ENCODE results near the gene SYT5. TPM values are rescaled to one million over a fixed set of nuclear protein-coding genes. Genes with fewer than 3 reads are reported as not detected.

Gene SYT5
- total and polyA plus RNA-seq, 2 of the 8 experiments (the other 6 are each of a cell fraction or from before 2014, with no cell fraction given): 0.35 to 0.67 TPM

- Histone ChIP-seq H2BK12ac (ENCODE audit: low read depth, low read length) (no peak overlapping the region), H3K56ac (replicated peaks; ENCODE audit: insufficient read length, low read depth, low read length) (no peak overlapping the region), H2BK5ac (ENCODE audit: low read depth, low read length) (no peak overlapping the region), H4K91ac (replicated peaks; ENCODE audit: insufficient read length, low read length) (no peak overlapping the region), H4K20me1 (replicated peaks in 1 of 2; ENCODE audit: control insufficient read depth in 1 of 2, insufficient read depth in 2 of 2, low read length in 2 of 2) (no peaks in the 10 kb centered on the region), H3K79me1 (ENCODE audit: low read depth, low read length) (no peaks in the 10 kb centered on the region), H3K4me1 (replicated peaks in 1 of 4; ENCODE audit: control insufficient read depth in 3 of 4, insufficient read depth in 4 of 4, low read length in 3 of 4) (no peaks in the 10 kb centered on the region; a peak in 2 of 7 replicates), H2BK120ac (replicated peaks; ENCODE audit: low read depth, low read length) (no peak overlapping the region), H3K23ac (ENCODE audit: insufficient read length) (no peak overlapping the region), H3K27me3 (replicated peaks in 1 of 4; ENCODE audit: control insufficient read depth in 3 of 4, extremely low read depth in 1 of 4, insufficient read depth in 3 of 4, low read length in 3 of 4) (no peaks in the 10 kb centered on the region), H3K4ac (replicated peaks; ENCODE audit: insufficient read length, low read depth, low read length) (no peak overlapping the region), H2BK20ac (ENCODE audit: low read length) (no peak overlapping the region), H2AFZ (ENCODE audit: low read length) (no peak overlapping the region), H3K9me3 (ENCODE audit: insufficient read depth in 2 of 2, low read depth in 1 of 2, low read length in 1 of 2) (no peaks in the 10 kb centered on the region), H3K4me3 (ENCODE audit: extremely low read depth in 1 of 4, insufficient read depth in 2 of 4, low read depth in 3 of 4, low read length in 4 of 4) (no peak overlapping the region), H3K36me3 (ENCODE audit: control insufficient read depth in 2 of 4, insufficient read depth in 4 of 4, low read length in 3 of 4) (peaks cover 0 to 21% (median 4%) of the 10 kb centered on the region in 4 experiments; a peak in 4 of 8 replicates), H3K23me2 (ENCODE audit: low read depth, low read length) (no peaks in the 10 kb centered on the region), H3K4me2 (ENCODE audit: insufficient read depth in 1 of 2, low read depth in 2 of 2, low read length in 2 of 2) (no peak overlapping the region), H2AK5ac (ENCODE audit: low read depth, low read length) (no peak overlapping the region), H3K9ac (replicated peaks in 1 of 4; ENCODE audit: extremely low read depth in 1 of 4, low read depth in 3 of 4, low read length in 3 of 4) (no peak overlapping the region), H3K27ac (ENCODE audit: low read depth, low read length) (no peak overlapping the region), H2BK15ac (ENCODE audit: low read length) (no peak overlapping the region), H4K8ac (ENCODE audit: extremely low read depth, insufficient read depth, low read length) (no peak overlapping the region), H3K18ac (ENCODE audit: extremely low read depth, low read length) (no peak overlapping the region), H3K79me2 (ENCODE audit: control insufficient read depth in 1 of 2, insufficient read depth in 2 of 2, low read length in 2 of 2) (no peaks in the 10 kb centered on the region), H3K14ac (ENCODE audit: insufficient read length) (no peak overlapping the region), H4K5ac (ENCODE audit: insufficient read length, low read depth, low read length) (no peak overlapping the region)
- DNase-seq (ENCODE audit: low read depth in 1 of 2, low spot score in 2 of 2) (no peak), FAIRE-seq (no peak)
- WGBS, 2 experiments (ENCODE audit: extremely low coverage in 1 of 2, insufficient coverage in 1 of 2, insufficient read length in 1 of 2, insufficient replicate concordance in 2 of 2, low coverage in 1 of 2, low lambda C conversion rate in 2 of 2, missing lambda C conversion rate in 1 of 2): 85% methylated on average over 7 of the region's 9 CpGs; no CpG with 5 or more reads in 1 of the 2 experiments
- ChIA-PET POLR2A (ENCODE audit: partially characterized antibody) (no interaction called here), CTCF (ENCODE audit: partially characterized antibody) (no interaction called here)
- TF ChIP-seq BRCA1 (IDR thresholded peaks at IDR 0.05; ENCODE audit: low read depth, low read length) (no peak), HDAC2 (IDR thresholded peaks at IDR 0.05; ENCODE audit: borderline replicate concordance in 1 of 2, low read depth in 2 of 2, low read length in 2 of 2) (no peak), RNF2 (IDR thresholded peaks at IDR 0.05; ENCODE audit: borderline replicate concordance, low read depth, low read length, missing control alignments, poor library complexity, severe bottlenecking) (no peak), SP1 (IDR thresholded peaks at IDR 0.05; ENCODE audit: low read depth, low read length) (no peak), RXRA (IDR thresholded peaks at IDR 0.05; ENCODE audit: insufficient read depth, low read depth, low read length) (no peak), MAFK (IDR thresholded peaks at IDR 0.05; ENCODE audit: low read depth, low read length) (no peak), TCF12 (IDR thresholded peaks at IDR 0.05; ENCODE audit: low read depth, low read length) (no peak)
Measured at GRCh38 chr19:55137915-55138314, 42.2 kb downstream of the SYT5 start.

All from H1 (cell line).